Caco-2 (cell line): Measurements from ENCODE around the gene HOXB4. TPM values are rescaled to one million over a fixed set of nuclear protein-coding genes. Genes with fewer than 3 reads are reported as not detected.

Experiments
- BruUV-seq: library from RNA; stranded (reverse); fragments of 400-500 nt; replicated peaks from 2 replicates; lab custom pipeline; 2021; lab: Mats Ljungman, UMichigan
- CTCF ChIA-PET: fragments of 300-600 bp; sonication (Branson Sonifier 250); formaldehyde crosslinking; loops from one replicate; lab custom pipeline; 2022; ENCODE audit warnings: antibody characterized with exemption; lab: Charles Lee
- POLR2A ChIA-PET: fragments of 300-600 bp; sonication (Branson Sonifier 250); formaldehyde crosslinking; loops from one replicate; lab custom pipeline; 2022; ENCODE audit warnings: antibody characterized with exemption; lab: Charles Lee
- DNase-seq, 2 experiments: peaks; one replicate each; pipeline versions ENCODE4 v3.0.0 to v3.0.0-alpha.2; 2020 to 2022
- H3K27me3 ChIP-seq: replicated peaks from 2 replicates; pipeline ENCODE4 v1.6.0; 2011; ENCODE audit warnings: low read length; ENCODE audit not compliant: control insufficient read depth, insufficient read depth
- H3K36me3 ChIP-seq: 2 replicates; pipeline ENCODE4 v1.5.1; 2011; ENCODE audit warnings: low read length; ENCODE audit not compliant: control insufficient read depth, insufficient read depth
- H3K4me1 ChIP-seq: fragments of 250-450 bp; sonication (Bioruptor Pico); 2 replicates; pipeline ENCODE4 v1.5.1; 2020; ENCODE audit warnings: mild to moderate bottlenecking
- H3K4me3 ChIP-seq: 2 replicates; pipeline ENCODE4 v1.5.1; 2011; ENCODE audit warnings: low read depth, mild to moderate bottlenecking, control low read depth, low read length
- H3K9me3 ChIP-seq: fragments of 250-450 bp; sonication (Bioruptor Pico); 2 replicates; pipeline ENCODE4 v1.5.1; 2020; ENCODE audit warnings: mild to moderate bottlenecking, moderate library complexity
- H3K27ac Mint-ChIP-seq: one replicate; pipeline ENCODE4 v1.8.0; 2022; ENCODE audit warnings: mixed read lengths; ENCODE audit not compliant: unreplicated experiment
- H3K27me3 Mint-ChIP-seq: one replicate; pipeline ENCODE4 v1.8.0; 2022; ENCODE audit warnings: mixed read lengths; ENCODE audit not compliant: insufficient read depth, unreplicated experiment
- H3K36me3 Mint-ChIP-seq: one replicate; pipeline ENCODE4 v1.8.0; 2022; ENCODE audit warnings: mild to moderate bottlenecking, mixed read lengths; ENCODE audit not compliant: insufficient read depth, unreplicated experiment
- H3K4me1 Mint-ChIP-seq: one replicate; pipeline ENCODE4 v1.8.0; 2022; ENCODE audit warnings: low read depth, mixed read lengths; ENCODE audit not compliant: unreplicated experiment
- H3K4me3 Mint-ChIP-seq: one replicate; pipeline ENCODE4 v1.8.0; 2022; ENCODE audit warnings: mild to moderate bottlenecking, moderate library complexity, mixed read lengths; ENCODE audit not compliant: unreplicated experiment
- H3K9me3 Mint-ChIP-seq: one replicate; pipeline ENCODE4 v1.8.0; 2022; ENCODE audit warnings: mixed read lengths; ENCODE audit not compliant: unreplicated experiment
- CTCF ChIP-seq, 2 experiments: fragments of 200-600 bp in 1 of 2; IDR thresholded peaks; 1 replicate in 1 of 2; 2 replicates in 1 of 2; pipeline versions ENCODE4 v1.5.1 to v1.8.0; 2011 to 2022; ENCODE audit warnings: antibody characterized with exemption in 1 of 2, control low read depth in 1 of 2, inconsistent platforms in 1 of 2, low read depth in 1 of 2, low read length in 1 of 2, mild to moderate bottlenecking in 1 of 2, moderate library complexity in 1 of 2; ENCODE audit not compliant: insufficient read depth in 1 of 2, severe bottlenecking in 1 of 2, unreplicated experiment in 1 of 2
- intact Hi-C: fragments of 100-400 bp; cut with micrococcal nuclease; formaldehyde crosslinking; loops from one replicate; pipeline ENCODE4 v1.10.0; 2022; ENCODE audit not compliant: unreplicated experiment
- total RNA-seq: library from RNA; stranded (reverse); gene quantifications from 2 replicates; pipeline ENCODE4 v1.2.3, GENCODE V29; 2022

The HOXB4 gene
- total RNA-seq, 1 experiment from 2014 or later: 3.4 TPM

- Histone ChIP-seq H3K9me3 (no peaks in the 10 kb centered on the region), H3K27me3 (no peaks in the 10 kb centered on the region; the same call in 1 of the 2 replicates), H3K36me3 (no peaks in the 10 kb centered on the region), H3K4me1 (peaks cover 3% of the 10 kb centered on the region; the same call in 1 of the 2 replicates), H3K4me3 (no peak overlapping the region)
- no TSS peak for BruUV-seq
- peaks cover 3% of the 10 kb centered on the region for H3K4me1 Mint-ChIP-seq
- no peak overlapping the region for H3K4me3 Mint-ChIP-seq
- CTCF ChIA-PET: interaction anchor here (0.7 to 0.8 kb wide), 2 partner anchors 28 to 38 kb away, joined by 3 to 4 read pairs; no protein-coding TSS in a partner anchor
- intact Hi-C loops: no loop called here
- no peak for TF ChIP-seq CTCF (IDR thresholded peaks at IDR 0.05; ENCODE audit: insufficient read depth in 1 of 2, low read depth in 1 of 2, low read length in 1 of 2, severe bottlenecking in 1 of 2, unreplicated experiment in 1 of 2)
- DNase-seq: no peak
- no peaks in the 10 kb centered on the region for H3K9me3 Mint-ChIP-seq
- POLR2A ChIA-PET: no interaction called here
- no peak overlapping the region for H3K27ac Mint-ChIP-seq
- no peaks in the 10 kb centered on the region for H3K36me3 Mint-ChIP-seq
- H3K27me3 Mint-ChIP-seq: no peaks in the 10 kb centered on the region
These were observed 18.0 kb downstream of the HOXB4 start for GRCh38 chr17:48559840-48560817.

- Mint-ChIP-seq H3K27me3 (no peaks in the 10 kb centered on the region), H3K27ac (no peak overlapping the region), H3K9me3 (no peaks in the 10 kb centered on the region), H3K4me1 (peaks cover 7% of the 10 kb centered on the region), H3K4me3 (no peak overlapping the region), H3K36me3 (no peaks in the 10 kb centered on the region)
- no TSS peak for BruUV-seq
- DNase-seq: no peak
- ChIA-PET CTCF (interaction anchor here (0.8 kb wide), 2 partner anchors 12 to 37 kb away, joined by 4 read pairs; no protein-coding TSS in a partner anchor), POLR2A (no interaction called here)
- H3K4me3 ChIP-seq: no peak overlapping the region
- no peaks in the 10 kb centered on the region; the same call in 1 of the 2 replicates for H3K27me3 ChIP-seq
- no peaks in the 10 kb centered on the region for H3K9me3 ChIP-seq
- TF ChIP-seq CTCF (IDR thresholded peaks at IDR 0.05; ENCODE audit: insufficient read depth in 1 of 2, low read depth in 1 of 2, low read length in 1 of 2, severe bottlenecking in 1 of 2, unreplicated experiment in 1 of 2): no peak
- H3K36me3 ChIP-seq: no peaks in the 10 kb centered on the region
- intact Hi-C loops: no loop called here
- H3K4me1 ChIP-seq: peaks cover 9% of the 10 kb centered on the region
These were observed 18.9 kb downstream of the HOXB4 start for GRCh38 chr17:48559122-48559839.

- H3K27me3 ChIP-seq: no peaks in the 10 kb centered on the region; the same call in 1 of the 2 replicates
- CTCF ChIA-PET: interaction anchor here (0.8 kb wide), 1 partner anchor 12 kb away, joined by 4 read pairs; no protein-coding TSS in a partner anchor
These were observed 19.4 kb downstream of the HOXB4 start for GRCh38 chr17:48558831-48559121.

More at GRCh38 chr17:48558831-48559121, 19.4 kb downstream of the HOXB4 start:
- Mint-ChIP-seq H3K27ac (no peak overlapping the region), H3K36me3 (no peaks in the 10 kb centered on the region), H3K4me1 (peaks cover 7% of the 10 kb centered on the region), H3K9me3 (no peaks in the 10 kb centered on the region), H3K4me3 (no peak overlapping the region), H3K27me3 (no peaks in the 10 kb centered on the region)
- Histone ChIP-seq H3K9me3 (no peaks in the 10 kb centered on the region), H3K4me3 (no peak overlapping the region), H3K36me3 (no peaks in the 10 kb centered on the region), H3K4me1 (peaks cover 9% of the 10 kb centered on the region)
- TF ChIP-seq CTCF (IDR thresholded peaks at IDR 0.05; ENCODE audit: insufficient read depth in 1 of 2, low read depth in 1 of 2, low read length in 1 of 2, severe bottlenecking in 1 of 2, unreplicated experiment in 1 of 2): no peak
- no TSS peak for BruUV-seq
- POLR2A ChIA-PET: no interaction called here
- DNase-seq: no peak
- intact Hi-C loops: no loop called here
